HAP-1 (cell line): ENCODE measurements around the gene GSTO2.
"Not testable (repeated sequence)": the region's sequence is repeated elsewhere in the genome, so short reads cannot be mapped to it uniquely, and the experiment has no call there.

Source experiments
- DNase-seq, 2 experiments: peaks; one replicate each; pipeline ENCODE4 v3.0.0-alpha.2; 2016 to 2020; ENCODE audit warnings: low spot score in 2 of 2
- H3K27me3 ChIP-seq: fragments of 250-450 bp; sonication (Bioruptor Pico); 2 replicates; pipeline ENCODE4 v1.5.1; 2020; ENCODE audit warnings: low read depth, mild to moderate bottlenecking, moderate library complexity
- H3K36me3 ChIP-seq: fragments of 250-450 bp; sonication (Bioruptor Pico); replicated peaks from 2 replicates; pipeline ENCODE4 v1.5.1; 2020; ENCODE audit warnings: mild to moderate bottlenecking
- H3K4me1 ChIP-seq: fragments of 250-450 bp; sonication (Bioruptor Pico); 2 replicates; pipeline ENCODE4 v1.5.1; 2020; ENCODE audit warnings: mild to moderate bottlenecking
- H3K4me3 ChIP-seq: fragments of 250-450 bp; sonication (Bioruptor Pico); 2 replicates; pipeline ENCODE4 v1.5.1; 2020; ENCODE audit warnings: mild to moderate bottlenecking, moderate library complexity
- H3K9me3 ChIP-seq: fragments of 250-450 bp; sonication (Bioruptor Pico); 2 replicates; pipeline ENCODE4 v1.5.1; 2020; ENCODE audit warnings: mild to moderate bottlenecking, moderate library complexity
- in situ Hi-C: fragments of 300-500 bp; cut with MboI; formaldehyde crosslinking; loops from 3 replicates; pipeline ENCODE4 v1.14.3; 2020; ENCODE audit warnings: low sequenced_read_pairs, inconsistent platforms, mixed read lengths

The GSTO2 gene

DNA sequence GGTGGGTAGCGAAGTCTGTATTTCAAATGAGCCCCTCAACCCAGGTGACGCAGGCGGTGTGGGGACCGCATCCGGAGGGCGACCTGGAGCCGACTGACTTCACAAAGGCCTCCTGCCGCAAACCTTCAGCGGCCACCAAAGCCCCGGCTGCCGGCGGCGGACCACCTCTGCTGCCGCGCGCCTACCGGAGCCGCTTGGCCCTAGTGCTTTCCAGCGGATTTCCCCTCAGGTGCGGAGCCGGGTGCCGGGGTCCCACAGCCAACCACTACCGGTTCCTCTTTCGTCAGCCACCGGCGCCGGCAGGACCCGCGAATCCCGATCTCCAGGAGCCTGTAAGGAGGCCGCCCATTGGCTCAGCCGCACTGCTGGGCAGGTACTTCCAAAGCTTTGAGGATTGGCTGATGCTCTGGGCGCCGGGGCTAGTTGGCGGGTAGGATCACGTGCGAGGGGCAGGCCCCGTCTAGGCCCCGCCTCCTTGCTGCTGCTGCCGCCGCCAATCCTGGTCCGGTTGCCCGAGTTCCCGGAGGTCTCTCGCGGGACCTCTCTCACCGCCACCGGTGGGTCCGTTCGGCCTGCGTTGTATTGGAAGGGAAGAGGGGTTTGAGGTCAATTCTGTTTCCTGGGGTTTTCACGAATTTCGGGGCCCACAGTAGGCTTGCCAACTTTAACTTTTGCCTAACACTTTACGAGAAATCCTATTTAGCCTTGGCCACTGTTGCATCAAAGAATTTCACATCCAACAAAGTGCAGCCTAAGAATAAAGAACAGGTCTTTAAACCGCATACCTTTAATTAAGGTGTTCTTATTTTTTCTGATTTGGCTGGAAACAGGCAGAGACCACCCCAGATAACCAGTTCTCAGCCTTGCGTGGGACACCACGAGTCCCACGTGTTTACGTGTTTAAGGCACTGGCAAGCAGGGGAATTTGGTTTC lies at the start of gene GSTO2:
TSS of gene GSTO2 (plus strand) at position 472 of the 933 bp plus-strand sequence. CDS start 5,732 bp downstream, outside the sequence.
- H3K36me3 ChIP-seq, result peaks cover 34% of the 10 kb centered on the region
- in situ Hi-C loops, result no loop called here
- peak; percentile 96 to 99 for DNase-seq
- H3K4me3 ChIP-seq, result peak within 1 kb of the TSS; percentile 77
- peaks cover 5% of the 10 kb centered on the region; the same call in 1 of the 2 replicates for H3K4me1 ChIP-seq
- H3K9me3 ChIP-seq, result no peaks in the 10 kb centered on the region
- no peaks in the 10 kb centered on the region for H3K27me3 ChIP-seq

DNA sequence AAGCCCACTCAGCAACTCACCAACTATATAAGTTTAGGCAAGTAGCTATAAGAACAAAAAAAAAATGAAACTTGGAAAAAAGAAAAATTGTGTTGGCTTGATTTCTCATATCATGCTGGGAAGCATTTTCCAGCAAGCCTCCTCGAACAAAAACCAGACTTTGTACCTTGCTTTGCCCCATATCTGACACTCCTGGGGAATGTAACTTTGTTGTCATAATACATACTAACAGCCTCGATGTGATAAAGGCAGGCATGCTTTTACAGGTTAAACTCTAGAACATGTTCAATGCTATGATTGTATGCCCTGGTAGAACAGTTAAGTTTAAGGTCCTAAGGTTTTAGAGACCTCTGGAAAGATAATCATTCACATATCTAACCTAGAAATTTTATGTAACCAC lies 48.5 kb upstream of the GSTO2 start:
- Histone ChIP-seq H3K36me3 (no peaks in the 10 kb centered on the region), H3K4me1 (no peaks in the 10 kb centered on the region), H3K9me3 (no peaks in the 10 kb centered on the region), H3K27me3 (peaks cover 6% of the 10 kb centered on the region), H3K4me3 (no peak overlapping the region)
- in situ Hi-C loops, result loop anchor here (25.0 kb wide), 1 partner anchor 508 kb away; no protein-coding TSS in a partner anchor
- no peak for DNase-seq

GRCh38 chr10:104223304-104223703 lies 45.7 kb upstream of the GSTO2 start:
- in situ Hi-C loops, result loop anchor here (25.0 kb wide), 1 partner anchor 511 kb away; no protein-coding TSS in a partner anchor
- no peak overlapping the region for H3K4me3 ChIP-seq
- DNase-seq, result no peak
- H3K36me3 ChIP-seq, result no peaks in the 10 kb centered on the region
- no peaks in the 10 kb centered on the region for H3K9me3 ChIP-seq
- H3K4me1 ChIP-seq, result no peaks in the 10 kb centered on the region
- peaks cover 12% of the 10 kb centered on the region for H3K27me3 ChIP-seq

- peaks cover 10% of the 10 kb centered on the region; the same call in 1 of the 2 replicates for H3K27me3 ChIP-seq
- no peak for DNase-seq
- in situ Hi-C loops, result no loop called here
- H3K36me3 ChIP-seq, result no peaks in the 10 kb centered on the region
- H3K9me3 ChIP-seq, result no peaks in the 10 kb centered on the region
- H3K4me3 ChIP-seq, result no peak overlapping the region
- H3K4me1 ChIP-seq, result no peaks in the 10 kb centered on the region
Measured at GRCh38 chr10:104230490-104230889, 38.5 kb upstream of the GSTO2 start.

DNA sequence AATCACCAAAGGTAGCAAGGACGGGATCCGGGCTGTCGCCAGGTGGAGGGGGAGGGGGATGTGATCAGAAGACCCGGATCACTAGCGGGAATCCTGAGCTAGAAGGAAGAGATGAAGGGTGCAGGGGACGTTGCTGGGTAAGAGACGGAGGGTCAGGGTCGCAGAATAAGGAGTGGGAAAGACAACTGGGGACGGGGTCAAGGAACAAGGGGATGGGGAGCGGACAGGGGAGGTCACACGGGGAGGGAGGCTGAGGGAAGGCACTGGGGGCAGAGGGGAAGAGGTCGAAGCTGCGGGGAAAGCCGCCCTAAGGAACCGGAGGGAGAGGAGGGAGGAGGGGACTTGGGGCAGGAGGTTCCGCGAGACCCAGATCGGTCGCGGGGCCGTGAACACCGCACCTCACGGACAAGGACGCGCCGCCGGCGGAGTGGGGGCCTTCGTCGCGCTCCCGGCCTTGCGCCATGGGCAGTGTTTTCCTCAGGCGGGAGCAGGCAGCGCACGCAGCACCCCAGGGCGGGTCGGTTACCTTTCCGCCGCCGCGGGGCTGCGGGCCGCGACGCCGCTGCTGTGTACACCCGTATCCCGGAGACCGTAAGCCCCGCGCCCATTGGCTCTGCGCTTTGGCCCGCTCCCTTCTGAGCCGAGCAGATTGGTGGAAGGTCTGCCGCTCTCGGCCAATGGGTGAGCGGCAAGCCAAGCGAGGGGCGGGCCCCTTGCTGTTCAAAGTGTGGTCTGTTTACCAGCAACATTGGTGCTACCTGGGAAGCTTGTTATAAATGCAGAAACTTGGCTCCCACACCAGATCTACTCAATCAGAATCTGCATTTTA lies 37.0 kb upstream of the GSTO2 start, which contains the start of gene CFAP43:
TSS of gene CFAP43 (minus strand) at position 581 of the 829 bp plus-strand sequence. CDS start at position 463, 118 bp downstream.
- peak; percentile 84 to 99 for DNase-seq
- H3K36me3 ChIP-seq, result no peaks in the 10 kb centered on the region
- H3K4me3 ChIP-seq, result peak within 1 kb of the TSS; percentile 62
- H3K9me3 ChIP-seq, result no peaks in the 10 kb centered on the region
- no peaks in the 10 kb centered on the region for H3K4me1 ChIP-seq
- peaks cover 9% of the 10 kb centered on the region; the same call in 1 of the 2 replicates for H3K27me3 ChIP-seq
- in situ Hi-C loops, result no loop called here

DNA sequence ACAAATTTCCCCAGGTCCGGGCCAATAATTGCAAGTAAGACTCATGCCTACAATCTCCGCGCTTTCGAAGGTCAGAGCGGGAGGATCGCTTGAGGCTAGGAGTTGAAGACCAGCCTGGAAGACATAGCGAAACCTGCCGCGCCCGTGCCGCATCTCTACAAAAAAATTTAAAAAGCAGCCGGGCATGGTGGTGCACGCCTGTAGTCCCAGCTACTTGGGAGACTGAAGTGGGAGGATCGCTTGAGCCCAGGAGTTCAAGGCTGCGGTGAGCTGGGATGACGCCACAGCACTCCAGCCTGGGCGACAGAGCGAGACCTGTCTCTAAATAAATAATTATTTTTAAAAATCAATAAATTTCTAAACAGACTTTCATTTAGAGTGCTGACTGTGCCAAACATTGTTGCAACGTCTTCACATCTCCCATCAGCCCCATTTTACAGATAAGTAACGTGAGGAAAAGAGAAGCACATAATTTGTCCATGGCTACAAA lies 36.3 kb upstream of the GSTO2 start:
- Histone ChIP-seq H3K9me3 (no peaks in the 10 kb centered on the region), H3K27me3 (peaks cover 5% of the 10 kb centered on the region; the same call in 1 of the 2 replicates)
- in situ Hi-C loops, result no loop called here

DNA sequence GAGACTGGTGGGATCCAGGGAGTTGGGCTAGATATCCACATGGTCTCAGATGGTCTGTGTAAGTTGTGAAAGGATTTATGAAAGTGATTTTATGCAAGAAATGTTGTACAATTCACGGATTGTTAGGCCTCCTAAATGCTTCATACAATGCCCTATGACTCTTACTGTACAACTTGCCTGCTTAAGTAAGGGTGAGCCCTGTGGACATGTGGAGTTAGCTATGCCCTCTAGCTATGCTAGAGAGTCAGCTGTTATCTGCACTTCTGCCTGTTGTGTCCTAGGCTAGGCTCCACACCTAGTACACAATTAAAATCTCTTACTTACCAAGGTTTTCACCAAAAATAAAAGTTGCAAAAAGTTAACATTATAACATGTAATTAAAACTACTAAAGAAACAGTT lies 35.2 kb upstream of the GSTO2 start:
- Histone ChIP-seq H3K4me3 (no peak overlapping the region), H3K9me3 (no peaks in the 10 kb centered on the region), H3K36me3 (no peaks in the 10 kb centered on the region), H3K27me3 (peaks cover 2% of the 10 kb centered on the region; the same call in 1 of the 2 replicates), H3K4me1 (no peaks in the 10 kb centered on the region)
- in situ Hi-C loops, result no loop called here
- DNase-seq, result no peak

More for the DNA sequence above, 36.3 kb upstream of the GSTO2 start:
- Histone ChIP-seq H3K36me3 (no peaks in the 10 kb centered on the region), H3K4me1 (no peaks in the 10 kb centered on the region), H3K4me3 (peak overlapping the region; percentile 62)
- DNase-seq, result no peak

GRCh38 chr10:104234934-104235333 lies 34.0 kb upstream of the GSTO2 start:
- Histone ChIP-seq H3K9me3 (no peaks in the 10 kb centered on the region), H3K4me3 (no peak overlapping the region), H3K36me3 (no peaks in the 10 kb centered on the region), H3K4me1 (no peaks in the 10 kb centered on the region), H3K27me3 (peaks cover 9% of the 10 kb centered on the region; the same call in 1 of the 2 replicates)
- in situ Hi-C loops, result no loop called here
- no peak for DNase-seq

- DNase-seq, result no peak
- Histone ChIP-seq H3K4me1 (no peaks in the 10 kb centered on the region), H3K27me3 (peaks cover 11% of the 10 kb centered on the region; the same call in 1 of the 2 replicates), H3K36me3 (no peaks in the 10 kb centered on the region), H3K4me3 (no peak overlapping the region), H3K9me3 (no peaks in the 10 kb centered on the region)
- in situ Hi-C loops, result no loop called here
Measured at GRCh38 chr10:104235801-104236200, 33.2 kb upstream of the GSTO2 start.

- no peak overlapping the region for H3K4me3 ChIP-seq
- no peaks in the 10 kb centered on the region for H3K9me3 ChIP-seq
- in situ Hi-C loops, result no loop called here
- DNase-seq, result no peak
- H3K36me3 ChIP-seq, result no peaks in the 10 kb centered on the region
- H3K4me1 ChIP-seq, result no peaks in the 10 kb centered on the region
- peaks cover 13% of the 10 kb centered on the region; the same call in 1 of the 2 replicates for H3K27me3 ChIP-seq
Measured at GRCh38 chr10:104240078-104240477, 28.9 kb upstream of the GSTO2 start.

DNA sequence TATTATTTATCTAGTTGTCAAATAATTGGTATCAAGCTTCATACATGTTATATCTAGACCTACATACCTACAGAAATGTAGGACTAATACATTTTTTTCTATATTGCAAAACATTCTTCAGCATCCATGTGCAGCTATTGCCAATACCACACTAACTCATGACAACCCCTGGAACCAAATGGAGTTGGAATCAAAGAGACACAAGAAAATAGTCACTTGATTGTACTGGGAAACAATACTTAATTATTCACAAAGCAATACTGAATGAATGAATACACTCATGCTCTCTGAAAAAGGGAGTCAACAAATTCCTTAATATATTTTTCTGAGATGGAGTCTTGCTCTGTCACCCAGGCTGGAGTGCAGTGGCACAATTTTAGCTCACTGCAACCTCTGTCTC lies 26.4 kb upstream of the GSTO2 start:
- H3K27me3 ChIP-seq, result peaks cover 10% of the 10 kb centered on the region; the same call in 1 of the 2 replicates
- in situ Hi-C loops, result no loop called here
- peaks cover 6% of the 10 kb centered on the region for H3K9me3 ChIP-seq
- DNase-seq, result no peak
- no peaks in the 10 kb centered on the region for H3K36me3 ChIP-seq
- no peak overlapping the region for H3K4me3 ChIP-seq
- no peaks in the 10 kb centered on the region for H3K4me1 ChIP-seq

- H3K36me3 ChIP-seq, H3K4me3 ChIP-seq, DNase-seq, H3K4me1 ChIP-seq, in situ Hi-C loops, H3K9me3 ChIP-seq: not testable (repeated sequence)
- H3K27me3 ChIP-seq, result peaks cover 10% of the 10 kb centered on the region; the same call in 1 of the 2 replicates
Measured at GRCh38 chr10:104243009-104243408, 26.0 kb upstream of the GSTO2 start.

DNA sequence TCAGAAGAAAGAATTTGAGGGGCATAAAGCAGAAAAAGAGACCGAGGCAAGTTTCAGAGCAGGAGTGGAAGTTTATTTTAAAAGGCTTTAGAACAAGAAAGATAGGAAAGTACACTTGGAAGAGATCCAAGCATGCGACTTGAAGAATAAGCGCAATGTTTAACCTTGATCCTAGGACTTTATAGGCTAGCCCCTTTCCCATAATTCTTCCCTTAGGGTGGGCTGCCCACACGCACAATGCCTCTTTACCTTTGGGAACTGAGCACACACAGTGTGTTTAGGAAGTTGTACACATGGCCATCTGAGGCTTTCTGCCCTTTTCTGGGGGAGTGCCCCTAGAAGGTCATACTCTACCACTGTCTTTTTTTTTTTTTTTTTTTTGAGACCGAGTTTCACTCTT lies 25.5 kb upstream of the GSTO2 start:
- H3K27me3 ChIP-seq, result peaks cover 10% of the 10 kb centered on the region; the same call in 1 of the 2 replicates
- no peaks in the 10 kb centered on the region for H3K4me1 ChIP-seq
- no peaks in the 10 kb centered on the region for H3K36me3 ChIP-seq
- DNase-seq, result no peak
- H3K9me3 ChIP-seq, result peaks cover 6% of the 10 kb centered on the region
- no peak overlapping the region for H3K4me3 ChIP-seq
- in situ Hi-C loops, result no loop called here
